K562 (cell line): ENCODE data around the gene RGMB. TPM values are rescaled to one million over a fixed set of nuclear protein-coding genes. Genes with fewer than 3 reads are reported as not detected.

Experiments
- ATAC-seq: fragments of 200-7000 bp; cut with Tn5 transposase; 3 replicates; pipeline ENCODE4 v1.9.1; 2020; ENCODE audit warnings: moderate library complexity
- BruUV-seq: library from RNA; stranded (reverse); fragments of 400-500 nt; replicated peaks from 2 replicates; lab custom pipeline; 2021; lab: Mats Ljungman, UMichigan
- CTCF ChIA-PET: fragments of 300-600 bp; formaldehyde crosslinking; extraction: SDS; loops from one replicate; lab custom pipeline; 2021; ENCODE audit warnings: low intra/inter-chr PET ratio; lab: Yijun Ruan, JAX
- POLR2A ChIA-PET: fragments of 300-600, 350-650 bp; sonication (Branson Sonifier 250); formaldehyde crosslinking; extraction: SDS; loops from one replicate; lab custom pipeline; 2021; ENCODE audit warnings: antibody characterized with exemption, inconsistent platforms; lab: Yijun Ruan, JAX
- DNase-seq, 4 experiments: peaks; one replicate each; pipeline versions ENCODE4 v3.0.0 to v3.0.0-alpha.2; 2011 to 2018; ENCODE audit warnings: low spot score in 3 of 4, mixed read lengths in 3 of 4; ENCODE audit errors: extremely low read depth in 1 of 4
- FAIRE-seq: peaks from 2 replicates; lab custom pipeline; 2011; peaks lifted over from hg19 to GRCh38; lab: Jason Lieb, UNC
- H2AFZ ChIP-seq: 2 replicates; pipeline ENCODE4 v1.6.0; 2011; ENCODE audit warnings: low read depth, low read length, control low read depth, inconsistent platforms
- H3K27ac ChIP-seq: fragments of 200-600 bp; 3 replicates; pipeline ENCODE4 v1.8.0; 2011; ENCODE audit warnings: low read depth, mild to moderate bottlenecking, control low read depth, inconsistent platforms, low read length, moderate library complexity, mixed read lengths; ENCODE audit errors: extremely low read depth
- H3K27me3 ChIP-seq, 2 experiments: fragments of 300-600 bp in 1 of 2; 2 replicates in 1 of 2; 3 replicates in 1 of 2; pipeline versions ENCODE4 v1.6.0 to v1.8.0; 2011; ENCODE audit warnings: inconsistent platforms in 2 of 2, low read length in 2 of 2, mild to moderate bottlenecking in 1 of 2, mixed read lengths in 1 of 2, moderate library complexity in 1 of 2; ENCODE audit not compliant: control insufficient read depth in 2 of 2, insufficient read depth in 2 of 2
- H3K36me3 ChIP-seq: fragments of 300-600 bp; 3 replicates; pipeline ENCODE4 v1.8.0; 2011; ENCODE audit warnings: mild to moderate bottlenecking, low read length, inconsistent platforms; ENCODE audit not compliant: control insufficient read depth, insufficient read depth
- H3K4me1 ChIP-seq, 2 experiments: fragments of 200-600 bp in 1 of 2; replicated peaks in 1 of 2; 2 replicates in 1 of 2; 3 replicates in 1 of 2; pipeline versions ENCODE4 v1.5.1 to v1.8.0; 2011; ENCODE audit warnings: inconsistent platforms in 2 of 2, low read length in 2 of 2, mild to moderate bottlenecking in 1 of 2, mixed read lengths in 1 of 2, moderate library complexity in 1 of 2; ENCODE audit not compliant: control insufficient read depth in 2 of 2, insufficient read depth in 2 of 2
- H3K4me2 ChIP-seq: 2 replicates; pipeline ENCODE4 v1.6.1; 2011; ENCODE audit warnings: low read length, control low read depth, inconsistent platforms, mixed read lengths; ENCODE audit not compliant: insufficient read depth
- H3K4me3 ChIP-seq: fragments of 200-600 bp; sonication (generic), shearing (Covaris generic); 2 replicates; pipeline ENCODE4 v1.5.1; 2016; ENCODE audit warnings: control low read depth, inconsistent platforms
- H3K79me2 ChIP-seq: fragments of 200-600 bp; 3 replicates; pipeline ENCODE4 v1.8.0; 2011; ENCODE audit warnings: low read length, inconsistent platforms; ENCODE audit not compliant: control insufficient read depth, insufficient read depth
- H3K9ac ChIP-seq, 2 experiments: 2 replicates each; pipeline versions ENCODE4 v1.6.0 to v1.6.1; 2011; ENCODE audit warnings: low read depth in 2 of 2, low read length in 2 of 2, control low read depth in 1 of 2, inconsistent platforms in 1 of 2, mild to moderate bottlenecking in 1 of 2, mixed read lengths in 1 of 2; ENCODE audit not compliant: insufficient read depth in 1 of 2
- H3K9me1 ChIP-seq: one replicate; pipeline ENCODE4 v1.6.0; 2011; ENCODE audit warnings: inconsistent platforms, mild to moderate bottlenecking, low read length, moderate library complexity; ENCODE audit not compliant: control insufficient read depth, insufficient read depth
- H3K9me3 ChIP-seq: replicated peaks from 2 replicates; pipeline ENCODE4 v1.5.1; 2011; ENCODE audit warnings: low read depth, low read length, inconsistent platforms; ENCODE audit not compliant: control insufficient read depth, insufficient read depth
- H4K20me1 ChIP-seq: replicated peaks from 2 replicates; pipeline ENCODE4 v1.6.1; 2011; ENCODE audit warnings: low read length, inconsistent platforms, mixed read lengths; ENCODE audit not compliant: control insufficient read depth, insufficient read depth
- C11orf30 ChIP-seq: fragments of 450-650 bp; IDR thresholded peaks from 2 replicates; pipeline ENCODE4 v1.6.1; 2016; ENCODE audit warnings: low read depth, mild to moderate bottlenecking
- CBFA2T2 ChIP-seq: fragments of 450-650 bp; conservative IDR thresholded peaks from 2 replicates; pipeline ENCODE4 v1.6.1; 2017; ENCODE audit warnings: mild to moderate bottlenecking
- CBFA2T3 ChIP-seq: fragments of 450-650 bp; IDR thresholded peaks from 2 replicates; pipeline ENCODE4 v1.6.1; 2017
- CBX5 ChIP-seq: IDR thresholded peaks from 2 replicates; pipeline ENCODE4 v1.6.1; 2014; ENCODE audit warnings: low read depth, borderline replicate concordance
- EP300 ChIP-seq: IDR thresholded peaks from 2 replicates; pipeline ENCODE4 v1.6.1; 2012; ENCODE audit warnings: low read length, improper control_type of control experiment
- ETV5 ChIP-seq: sonication (generic); formaldehyde crosslinking; IDR thresholded peaks from 2 replicates; pipeline ENCODE4 v1.4.0; 2020; ENCODE audit warnings: low read depth, mild to moderate bottlenecking, missing genetic modification reagents
- HDAC3 ChIP-seq: fragments of 450-650 bp; IDR thresholded peaks from 2 replicates; pipeline ENCODE4 v1.6.1; 2018; ENCODE audit warnings: borderline replicate concordance, mild to moderate bottlenecking, moderate library complexity; ENCODE audit not compliant: partially characterized antibody
- PML ChIP-seq: IDR thresholded peaks from 2 replicates; pipeline ENCODE4 v1.6.1; 2012; ENCODE audit warnings: low read length, inconsistent platforms
- STAT5A ChIP-seq: IDR thresholded peaks from 2 replicates; pipeline ENCODE4 v1.6.1; 2012; ENCODE audit warnings: low read length, inconsistent platforms, borderline replicate concordance
- TCF3 ChIP-seq: sonication (generic); formaldehyde crosslinking; IDR thresholded peaks from 2 replicates; pipeline ENCODE4 v1.4.0; 2020; ENCODE audit warnings: mild to moderate bottlenecking, missing genetic modification reagents
- ZNF316 ChIP-seq: fragments of 450-650 bp; IDR thresholded peaks from 2 replicates; pipeline ENCODE4 v1.6.1; 2016
- WGBS: fragments of 100-300 bp; shearing (Covaris generic); methylation state at CpG from one replicate; pipeline ENCODE4 v1.1.6; 2016; ENCODE audit warnings: low coverage, mixed read lengths; ENCODE audit not compliant: insufficient coverage; ENCODE audit errors: missing lambda C conversion rate; 5-methylcytosine and 5-hydroxymethylcytosine counted together
- in situ Hi-C: fragments of 300-500 bp; cut with MboI; formaldehyde crosslinking; loops from 4 replicates; pipeline ENCODE4 v1.15.0; 2018; ENCODE audit warnings: inconsistent platforms, mixed read lengths
- intact Hi-C: fragments of 100-400 bp; cut with micrococcal nuclease; formaldehyde crosslinking; loops from 2 replicates; pipeline ENCODE4 v1.14.2; 2022
- polyA plus RNA-seq, 8 experiments: library from polyadenylated mRNA; depleted of rRNA in 4 of 8; stranded (reverse) in 5 of 8; unstranded in 3 of 8; fragments of >200 nt; fragmentation: Nextera tagmentation in 2 of 8; fragmentation: Illumina TruSeq in 1 of 8; extraction: Ambion mirVana in 2 of 8; extraction: Trizol in 1 of 8; gene quantifications; 2 replicates each; pipeline versions ENCODE4 v1.2.1 to v1.2.3, GENCODE V29; 2011 to 2014; ENCODE audit warnings: inconsistent platforms in 1 of 8, missing spikeins in 1 of 8
- total RNA-seq, 7 experiments: library from RNA; depleted of rRNA in 6 of 7; stranded (reverse); fragments of >200 nt in 6 of 7; fragmentation: Illumina TruSeq in 2 of 7; extraction: Trizol in 2 of 7; gene quantifications; 2 replicates each; pipeline versions ENCODE4 v1.2.1 to v1.2.3, GENCODE V29; 2011 to 2021; ENCODE audit warnings: low replicate concordance in 1 of 7
- TF ChIP-seq, protein P1 (sequence below): sonication (generic); formaldehyde crosslinking; IDR thresholded peaks from 2 replicates; pipeline ENCODE4 v1.8.0; 2023; ENCODE audit warnings: mild to moderate bottlenecking, missing genetic modification reagents
- TF ChIP-seq, protein P2 (sequence below): fragments of 250-450 bp; sonication (Bioruptor Pico); IDR thresholded peaks from 2 replicates; pipeline ENCODE4 v1.5.1; 2021; ENCODE audit warnings: mild to moderate bottlenecking
- TF ChIP-seq, protein P3 (sequence below): sonication (generic); formaldehyde crosslinking; IDR thresholded peaks from 2 replicates; pipeline ENCODE4 v1.8.0; 2022; ENCODE audit warnings: mild to moderate bottlenecking, missing genetic modification reagents, borderline replicate concordance

RGMB gene
- total and polyA plus RNA-seq, 9 of the 15 experiments (the other 6 are each of a cell fraction or from before 2014, with no cell fraction given), result 0.03 to 0.38 TPM; not detected in 7

DNA sequence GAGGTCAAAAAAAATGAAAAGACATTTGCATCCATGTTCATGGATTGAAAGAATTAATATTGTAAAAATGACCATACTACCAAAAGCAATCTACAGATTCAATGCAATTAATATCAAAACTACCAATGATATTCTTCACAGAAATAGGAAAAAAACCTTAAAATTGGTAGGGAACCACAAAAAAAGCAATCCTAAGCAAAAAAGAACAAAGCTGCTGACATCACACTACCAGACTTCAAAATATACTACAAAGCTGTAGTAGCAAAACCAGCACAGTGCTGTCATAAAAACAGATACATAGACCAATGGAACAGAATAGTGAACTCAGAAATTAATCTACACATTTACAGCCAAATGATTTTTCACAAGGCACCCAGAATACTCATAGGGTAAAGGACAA, 34.3 kb downstream of the RGMB start:
- H3K4me3 ChIP-seq, result no peak overlapping the region
- intact Hi-C loops, result no loop called here
- in situ Hi-C loops, result no loop called here
- H3K9me1 ChIP-seq, result no peaks in the 10 kb centered on the region
- no TSS peak for BruUV-seq
- H3K36me3 ChIP-seq, result no peaks in the 10 kb centered on the region
- H3K4me2 ChIP-seq, result no peak overlapping the region
- no peaks in the 10 kb centered on the region for H3K4me1 ChIP-seq
- H2AFZ ChIP-seq, result no peak overlapping the region
- no peak for DNase-seq
- H3K79me2 ChIP-seq, result no peaks in the 10 kb centered on the region
- H3K27ac ChIP-seq, result no peak overlapping the region
- H3K9me3 ChIP-seq, result no peaks in the 10 kb centered on the region
- CTCF ChIA-PET, result no interaction called here
- no peak for ATAC-seq
- 0 out of 2 replicates have a peak, but pooled peaks have one; percentile 4 for TF ChIP-seq ZNF316
- no peak for TF ChIP-seq ETV5
- peak; percentile 13; the same call in 1 of the 2 replicates for TF ChIP-seq C11orf30
- FAIRE-seq, result no peak
- H3K27me3 ChIP-seq, result no peaks in the 10 kb centered on the region
- POLR2A ChIA-PET, result no interaction called here
- H3K9ac ChIP-seq, result no peak overlapping the region
- no peaks in the 10 kb centered on the region for H4K20me1 ChIP-seq

DNA sequence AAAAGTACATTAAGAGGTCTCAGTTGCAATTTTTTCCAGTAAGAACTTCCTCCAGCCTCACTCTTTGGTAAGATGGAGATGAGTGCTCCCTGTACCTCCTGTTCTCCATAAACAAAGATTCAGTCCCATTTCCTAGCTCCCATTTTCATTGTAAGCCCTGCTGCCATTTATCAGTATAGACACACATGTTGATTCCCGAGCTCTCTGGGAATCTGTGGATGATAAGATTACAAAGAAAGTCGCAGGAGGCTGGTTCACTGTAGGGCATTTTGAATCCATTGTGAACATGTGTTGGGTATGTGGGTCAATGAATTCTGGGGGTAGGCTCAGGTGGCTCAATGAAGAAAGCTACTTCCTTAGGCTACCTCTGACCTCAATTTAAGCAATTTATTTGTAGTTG, 36.7 kb downstream of the RGMB start:
- in situ Hi-C loops (no loop called here), intact Hi-C loops (no loop called here)
- Histone ChIP-seq H3K27ac (no peak overlapping the region), H3K36me3 (no peaks in the 10 kb centered on the region), H3K4me2 (no peak overlapping the region), H3K79me2 (no peaks in the 10 kb centered on the region), H3K9me1 (no peaks in the 10 kb centered on the region), H3K9me3 (no peaks in the 10 kb centered on the region), H2AFZ (no peak overlapping the region), H3K4me1 (no peaks in the 10 kb centered on the region), H3K9ac (no peak overlapping the region), H3K4me3 (no peak overlapping the region), H3K27me3 (no peaks in the 10 kb centered on the region), H4K20me1 (no peaks in the 10 kb centered on the region)
- BruUV-seq, result no TSS peak
- CTCF ChIA-PET, result no interaction called here
- FAIRE-seq (no peak), DNase-seq (peak in 1 of 4 experiments; percentile 4), ATAC-seq (no peak)
- WGBS, result 0% methylated on average over 2 of the region's 2 CpGs
- POLR2A ChIA-PET, result interaction anchor here (0.6 kb wide), 1 partner anchor 1929 kb away, joined by 3 read pairs; no protein-coding TSS in a partner anchor
- TF ChIP-seq, protein P1, sequence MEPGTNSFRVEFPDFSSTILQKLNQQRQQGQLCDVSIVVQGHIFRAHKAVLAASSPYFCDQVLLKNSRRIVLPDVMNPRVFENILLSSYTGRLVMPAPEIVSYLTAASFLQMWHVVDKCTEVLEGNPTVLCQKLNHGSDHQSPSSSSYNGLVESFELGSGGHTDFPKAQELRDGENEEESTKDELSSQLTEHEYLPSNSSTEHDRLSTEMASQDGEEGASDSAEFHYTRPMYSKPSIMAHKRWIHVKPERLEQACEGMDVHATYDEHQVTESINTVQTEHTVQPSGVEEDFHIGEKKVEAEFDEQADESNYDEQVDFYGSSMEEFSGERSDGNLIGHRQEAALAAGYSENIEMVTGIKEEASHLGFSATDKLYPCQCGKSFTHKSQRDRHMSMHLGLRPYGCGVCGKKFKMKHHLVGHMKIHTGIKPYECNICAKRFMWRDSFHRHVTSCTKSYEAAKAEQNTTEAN (CRISPR knock-in tag), result no peak
- no peak for TF ChIP-seq PML
- TF ChIP-seq, protein P2, sequence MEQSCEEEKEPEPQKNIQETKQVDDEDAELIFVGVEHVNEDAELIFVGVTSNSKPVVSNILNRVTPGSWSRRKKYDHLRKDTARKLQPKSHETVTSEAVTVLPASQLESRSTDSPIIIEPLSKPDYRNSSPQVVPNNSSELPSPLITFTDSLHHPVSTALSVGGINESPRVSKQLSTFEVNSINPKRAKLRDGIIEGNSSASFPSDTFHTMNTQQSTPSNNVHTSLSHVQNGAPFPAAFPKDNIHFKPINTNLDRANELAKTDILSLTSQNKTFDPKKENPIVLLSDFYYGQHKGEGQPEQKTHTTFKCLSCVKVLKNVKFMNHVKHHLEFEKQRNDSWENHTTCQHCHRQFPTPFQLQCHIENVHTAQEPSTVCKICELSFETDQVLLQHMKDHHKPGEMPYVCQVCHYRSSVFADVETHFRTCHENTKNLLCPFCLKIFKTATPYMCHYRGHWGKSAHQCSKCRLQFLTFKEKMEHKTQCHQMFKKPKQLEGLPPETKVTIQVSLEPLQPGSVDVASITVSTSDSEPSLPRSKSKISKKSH (CRISPR knock-in tag), result no peak
- TF ChIP-seq CBFA2T3, result peak; percentile 48
- 0 out of 2 replicates have a peak, but pooled peaks have one; percentile 16 for TF ChIP-seq TCF3
- TF ChIP-seq EP300, result no peak
- TF ChIP-seq HDAC3, result no peak
- no peak for TF ChIP-seq STAT5A
- TF ChIP-seq, protein P3, sequence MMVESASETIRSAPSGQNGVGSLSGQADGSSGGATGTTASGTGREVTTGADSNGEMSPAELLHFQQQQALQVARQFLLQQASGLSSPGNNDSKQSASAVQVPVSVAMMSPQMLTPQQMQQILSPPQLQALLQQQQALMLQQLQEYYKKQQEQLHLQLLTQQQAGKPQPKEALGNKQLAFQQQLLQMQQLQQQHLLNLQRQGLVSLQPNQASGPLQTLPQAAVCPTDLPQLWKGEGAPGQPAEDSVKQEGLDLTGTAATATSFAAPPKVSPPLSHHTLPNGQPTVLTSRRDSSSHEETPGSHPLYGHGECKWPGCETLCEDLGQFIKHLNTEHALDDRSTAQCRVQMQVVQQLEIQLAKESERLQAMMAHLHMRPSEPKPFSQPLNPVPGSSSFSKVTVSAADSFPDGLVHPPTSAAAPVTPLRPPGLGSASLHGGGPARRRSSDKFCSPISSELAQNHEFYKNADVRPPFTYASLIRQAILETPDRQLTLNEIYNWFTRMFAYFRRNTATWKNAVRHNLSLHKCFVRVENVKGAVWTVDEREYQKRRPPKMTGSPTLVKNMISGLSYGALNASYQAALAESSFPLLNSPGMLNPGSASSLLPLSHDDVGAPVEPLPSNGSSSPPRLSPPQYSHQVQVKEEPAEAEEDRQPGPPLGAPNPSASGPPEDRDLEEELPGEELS (CRISPR knock-in tag), result no peak
- no peak for TF ChIP-seq CBX5
- TF ChIP-seq CBFA2T2, result peak; percentile 21; the same call in 1 of the 2 replicates
